C4-2B (cell line): ENCODE results near the gene TSC22D4.
"Not testable (repeated sequence)": the region's sequence is repeated elsewhere in the genome, so short reads cannot be mapped to it uniquely, and the experiment has no call there.

ENCODE experiments used
- CTCF ChIP-seq: fragments of 450-650 bp; conservative IDR thresholded peaks from 2 replicates; pipeline ENCODE4 v1.5.1; 2017; ENCODE audit warnings: mild to moderate bottlenecking
- ZFX ChIP-seq: fragments of 450-650 bp; IDR thresholded peaks from 2 replicates; pipeline ENCODE4 v1.6.1; 2017

GRCh38 chr7:100500743-100501142, 21.7 kb upstream of the TSC22D4 start:
- TF ChIP-seq CTCF, ZFX: not testable (repeated sequence)
